ENCODE data around the gene OPN4.

GRCh38 chr10:86630079-86630478 lies 24.3 kb upstream of the OPN4 start:
- TF ChIP-seq, protein P1, sequence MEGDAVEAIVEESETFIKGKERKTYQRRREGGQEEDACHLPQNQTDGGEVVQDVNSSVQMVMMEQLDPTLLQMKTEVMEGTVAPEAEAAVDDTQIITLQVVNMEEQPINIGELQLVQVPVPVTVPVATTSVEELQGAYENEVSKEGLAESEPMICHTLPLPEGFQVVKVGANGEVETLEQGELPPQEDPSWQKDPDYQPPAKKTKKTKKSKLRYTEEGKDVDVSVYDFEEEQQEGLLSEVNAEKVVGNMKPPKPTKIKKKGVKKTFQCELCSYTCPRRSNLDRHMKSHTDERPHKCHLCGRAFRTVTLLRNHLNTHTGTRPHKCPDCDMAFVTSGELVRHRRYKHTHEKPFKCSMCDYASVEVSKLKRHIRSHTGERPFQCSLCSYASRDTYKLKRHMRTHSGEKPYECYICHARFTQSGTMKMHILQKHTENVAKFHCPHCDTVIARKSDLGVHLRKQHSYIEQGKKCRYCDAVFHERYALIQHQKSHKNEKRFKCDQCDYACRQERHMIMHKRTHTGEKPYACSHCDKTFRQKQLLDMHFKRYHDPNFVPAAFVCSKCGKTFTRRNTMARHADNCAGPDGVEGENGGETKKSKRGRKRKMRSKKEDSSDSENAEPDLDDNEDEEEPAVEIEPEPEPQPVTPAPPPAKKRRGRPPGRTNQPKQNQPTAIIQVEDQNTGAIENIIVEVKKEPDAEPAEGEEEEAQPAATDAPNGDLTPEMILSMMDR (IDR thresholded peaks at IDR 0.05): no peak
- TF ChIP-seq EZH2 (IDR thresholded peaks at IDR 0.05): no peak
